Left hindlimb (tissue), 1 donor: Measurements from ENCODE around the gene ORAI2.
"Not testable (repeated sequence)": the region's sequence is repeated elsewhere in the genome, so short reads cannot be mapped to it uniquely, and the experiment has no call there.

Experiments used
- DNase-seq: peaks from one replicate; pipeline ENCODE4 v3.0.0-alpha.2; 2018

ORAI2 gene

GRCh38 chr7:102471791-102472125 lies 38.4 kb downstream of the ORAI2 start:
- DNase-seq: no peak

- DNase-seq: no peak
Measured at GRCh38 chr7:102472126-102473041, 39.0 kb downstream of the ORAI2 start.

GRCh38 chr7:102473271-102473991 lies 40.1 kb downstream of the ORAI2 start:
- DNase-seq: no peak

- not testable (repeated sequence) for DNase-seq
Measured at GRCh38 chr7:102474116-102474515, 40.7 kb downstream of the ORAI2 start.

GRCh38 chr7:102474736-102475435 lies 41.5 kb downstream of the ORAI2 start:
- DNase-seq: not testable (repeated sequence)

- peak; percentile 87 for DNase-seq
Measured at GRCh38 chr7:102478314-102479208, 45.2 kb downstream of the ORAI2 start, which contains the start of gene POLR2J. POLR2J (minus strand) TSS chr7:102478922; CDS start chr7:102478860, 62 bp downstream.

- not testable (repeated sequence) for DNase-seq
Measured at GRCh38 chr7:102479209-102479584, 45.8 kb downstream of the ORAI2 start.

- DNase-seq: not testable (repeated sequence)
Measured at GRCh38 chr7:102479982-102480637, 46.7 kb downstream of the ORAI2 start.

- DNase-seq: not testable (repeated sequence)
Measured at GRCh38 chr7:102481962-102482361, 48.6 kb downstream of the ORAI2 start.

GRCh38 chr7:102484317-102484716 lies 50.9 kb downstream of the ORAI2 start:
- DNase-seq: not testable (repeated sequence)

GRCh38 chr7:102490529-102491075 lies 57.2 kb downstream of the ORAI2 start:
- DNase-seq: not testable (repeated sequence)

- not testable (repeated sequence) for DNase-seq
Measured at GRCh38 chr7:102493220-102493935, 60.0 kb downstream of the ORAI2 start.

- not testable (repeated sequence) for DNase-seq
Measured at GRCh38 chr7:102494026-102494425, 60.7 kb downstream of the ORAI2 start.

GRCh38 chr7:102494473-102495149 lies 61.2 kb downstream of the ORAI2 start:
- not testable (repeated sequence) for DNase-seq

GRCh38 chr7:102496861-102497260 lies 63.5 kb downstream of the ORAI2 start:
- DNase-seq: peak; percentile 24

- not testable (repeated sequence) for DNase-seq
Measured at GRCh38 chr7:102497308-102497707, 63.9 kb downstream of the ORAI2 start.

- not testable (repeated sequence) for DNase-seq
Measured at GRCh38 chr7:102498321-102498720, 64.9 kb downstream of the ORAI2 start.

GRCh38 chr7:102503141-102503540 lies 69.8 kb downstream of the ORAI2 start:
- not testable (repeated sequence) for DNase-seq

- not testable (repeated sequence) for DNase-seq
Measured at GRCh38 chr7:102505298-102506185, 72.2 kb downstream of the ORAI2 start.
